Breast epithelium (tissue), 3 donors: ENCODE measurements around the gene MFSD8.

ENCODE experiments used
- CTCF ChIP-seq, 3 donors: fragments of 450-650 bp; IDR thresholded peaks; one replicate each; pipeline ENCODE4 v1.5.1; 2016 to 2017; ENCODE audit warnings: antibody characterized with exemption in 3 of 3, mild to moderate bottlenecking in 3 of 3, moderate library complexity in 3 of 3
- POLR2A ChIP-seq: fragments of 450-650 bp; IDR thresholded peaks from one replicate; pipeline ENCODE4 v1.6.1; 2016; ENCODE audit warnings: antibody characterized with exemption, mild to moderate bottlenecking, moderate library complexity
- POLR2AphosphoS5 ChIP-seq, 3 donors: sonication (generic); formaldehyde crosslinking; IDR thresholded peaks; one replicate each; pipeline ENCODE4 v1.6.1; 2017; ENCODE audit warnings: antibody characterized with exemption in 3 of 3

- TF ChIP-seq POLR2A (no peak), CTCF (IDR thresholded peaks at IDR 0.05) (no peak), POLR2AphosphoS5 (IDR thresholded peaks at IDR 0.05) (no peak)
These were observed 76.4 kb downstream of the MFSD8 start for GRCh38 chr4:127888559-127888958.
